MCF 10A (cell line): ENCODE results near the gene TBC1D24. TPM values are rescaled to one million over a fixed set of nuclear protein-coding genes. Genes with fewer than 3 reads are reported as not detected.

Experiments
- BruUV-seq: library from RNA; stranded (reverse); fragments of 400-500 nt; replicated peaks from 2 replicates; lab custom pipeline; 2021; lab: Mats Ljungman, UMichigan
- CTCF ChIA-PET: fragments of 300-600 bp; sonication (Branson Sonifier 250); formaldehyde crosslinking; extraction: SDS; loops from one replicate; lab custom pipeline; 2021; ENCODE audit warnings: antibody characterized with exemption, inconsistent platforms; lab: Yijun Ruan, JAX
- POLR2A ChIA-PET: fragments of 300-600, 350-650 bp; sonication (Branson Sonifier 250); formaldehyde crosslinking; extraction: SDS; loops from one replicate; lab custom pipeline; 2020; ENCODE audit warnings: antibody characterized with exemption, inconsistent platforms; lab: Yijun Ruan, JAX
- DNase-seq: peaks from one replicate; pipeline ENCODE4 v3.0.0-alpha.2; 2018; ENCODE audit not compliant: unreplicated experiment
- H3K27ac Mint-ChIP-seq: one replicate; pipeline ENCODE4 v1.8.0; 2022; ENCODE audit warnings: mild to moderate bottlenecking, low read depth, mixed read lengths; ENCODE audit not compliant: unreplicated experiment
- H3K27me3 Mint-ChIP-seq: one replicate; pipeline ENCODE4 v1.8.0; 2022; ENCODE audit warnings: mixed read lengths; ENCODE audit not compliant: insufficient read depth, unreplicated experiment
- H3K36me3 Mint-ChIP-seq: one replicate; pipeline ENCODE4 v1.8.0; 2022; ENCODE audit warnings: mild to moderate bottlenecking, moderate library complexity, mixed read lengths; ENCODE audit not compliant: insufficient read depth, unreplicated experiment
- H3K4me1 Mint-ChIP-seq: one replicate; pipeline ENCODE4 v1.8.0; 2022; ENCODE audit warnings: mixed read lengths; ENCODE audit not compliant: insufficient read depth, unreplicated experiment
- H3K4me3 Mint-ChIP-seq: one replicate; pipeline ENCODE4 v1.8.0; 2022; ENCODE audit warnings: mild to moderate bottlenecking, moderate library complexity, mixed read lengths; ENCODE audit not compliant: unreplicated experiment
- H3K9me3 Mint-ChIP-seq: one replicate; pipeline ENCODE4 v1.8.0; 2022; ENCODE audit warnings: mixed read lengths; ENCODE audit not compliant: unreplicated experiment
- CTCF ChIP-seq: fragments of 200-600 bp; IDR thresholded peaks from one replicate; pipeline ENCODE4 v1.8.0; 2022; ENCODE audit warnings: antibody characterized with exemption, mild to moderate bottlenecking; ENCODE audit not compliant: unreplicated experiment
- intact Hi-C: fragments of 100-400 bp; cut with micrococcal nuclease; formaldehyde crosslinking; loops from 2 replicates; pipeline ENCODE4 v1.14.1; 2022
- total RNA-seq: library from RNA; stranded (reverse); gene quantifications from 2 replicates; pipeline ENCODE4 v1.2.3, GENCODE V29; 2022

The TBC1D24 gene
- total RNA-seq, 1 experiment from 2014 or later = 8.1 TPM

GRCh38 chr16:2527071-2527783 is 52.3 kb downstream of the TBC1D24 start:
- ChIA-PET CTCF (no interaction called here), POLR2A (interaction anchor here (1.3 kb wide), 1 partner anchor 12 kb away, joined by 3 read pairs; no protein-coding TSS in a partner anchor)
- Mint-ChIP-seq H3K9me3 (no peaks in the 10 kb centered on the region), H3K27me3 (no peaks in the 10 kb centered on the region), H3K27ac (no peak overlapping the region), H3K36me3 (peaks cover 44% of the 10 kb centered on the region), H3K4me1 (peaks cover 19% of the 10 kb centered on the region), H3K4me3 (no peak overlapping the region)
- no peak for DNase-seq
- no peak for TF ChIP-seq CTCF
- BruUV-seq = no TSS peak
- intact Hi-C loops = no loop called here

GRCh38 chr16:2527784-2528100 is 52.8 kb downstream of the TBC1D24 start:
- H3K9me3 Mint-ChIP-seq = no peaks in the 10 kb centered on the region
- peaks cover 24% of the 10 kb centered on the region for H3K4me1 Mint-ChIP-seq
- H3K4me3 Mint-ChIP-seq = no peak overlapping the region
- no peak overlapping the region for H3K27ac Mint-ChIP-seq
- CTCF ChIA-PET = no interaction called here
- BruUV-seq = no TSS peak
- peaks cover 43% of the 10 kb centered on the region for H3K36me3 Mint-ChIP-seq
- no peak for TF ChIP-seq CTCF
- DNase-seq = no peak
- H3K27me3 Mint-ChIP-seq = no peaks in the 10 kb centered on the region
- POLR2A ChIA-PET = no interaction called here
- intact Hi-C loops = no loop called here

GRCh38 chr16:2528161-2529060 is 53.5 kb downstream of the TBC1D24 start:
- ChIA-PET CTCF (no interaction called here), POLR2A (no interaction called here)
- intact Hi-C loops = no loop called here
- no peak for DNase-seq
- Mint-ChIP-seq H3K4me1 (peaks cover 25% of the 10 kb centered on the region), H3K36me3 (peaks cover 37% of the 10 kb centered on the region), H3K27me3 (no peaks in the 10 kb centered on the region), H3K27ac (no peak overlapping the region), H3K9me3 (no peaks in the 10 kb centered on the region), H3K4me3 (no peak overlapping the region)
- TF ChIP-seq CTCF = no peak
- no TSS peak for BruUV-seq
